Stomach (tissue), 9 donors: ENCODE data around the gene MYOT. TPM values are rescaled to one million over a fixed set of nuclear protein-coding genes. Genes with fewer than 3 reads are reported as not detected.
"Not testable (repeated sequence)": the region's sequence is repeated elsewhere in the genome, so short reads cannot be mapped to it uniquely, and the experiment has no call there.

Experiments
- DNase-seq, 2 donors: peaks; one replicate each; pipeline versions ENCODE4 v3.0.0 to v3.0.0-alpha.2; 2013 to 2019
- H3K27ac ChIP-seq, 5 donors: fragments of 200-600 bp in 4 of 5; sonication (generic) in 4 of 5; one replicate each; pipeline ENCODE4 v1.5.1; 2013 to 2019; ENCODE audit warnings: mild to moderate bottlenecking in 1 of 5, moderate library complexity in 1 of 5
- H3K27me3 ChIP-seq, 3 donors: fragments of 200-600 bp; sonication (generic); one replicate each; pipeline ENCODE4 v1.5.1; 2017 to 2019; ENCODE audit warnings: mixed run types in 1 of 3
- H3K36me3 ChIP-seq, 4 donors: fragments of 200-600 bp; sonication (generic); 1 replicate in 3 of 4; 2 replicates in 1 of 4; pipeline ENCODE4 v1.5.1; 2016 to 2019
- H3K4me1 ChIP-seq, 4 donors: fragments of 200-600 bp; sonication (generic); one replicate each; pipeline ENCODE4 v1.5.1; 2016 to 2019
- H3K4me3 ChIP-seq, 4 donors: fragments of 200-600 bp; sonication (generic) in 3 of 4; one replicate each; pipeline ENCODE4 v1.5.1; 2016 to 2019; ENCODE audit warnings: mild to moderate bottlenecking in 1 of 4
- H3K9me3 ChIP-seq, 4 donors: fragments of 200-600 bp; sonication (generic); one replicate each; pipeline ENCODE4 v1.5.1; 2016 to 2019
- CTCF ChIP-seq, 7 experiments: fragments of 450-650 bp in 4 of 7; fragments of 200-600 bp in 3 of 7; sonication (generic) in 3 of 7; IDR thresholded peaks; one replicate each; pipeline ENCODE4 v1.5.1; 2016 to 2019; ENCODE audit warnings: antibody characterized with exemption in 7 of 7, control low read depth in 2 of 7, mild to moderate bottlenecking in 1 of 7
- EP300 ChIP-seq: sonication (generic); formaldehyde crosslinking; IDR thresholded peaks from one replicate; pipeline ENCODE4 v1.6.1; 2017; ENCODE audit warnings: antibody characterized with exemption
- POLR2A ChIP-seq, 4 donors: fragments of 450-650 bp; IDR thresholded peaks; one replicate each; pipeline ENCODE4 v1.6.1; 2016; ENCODE audit warnings: antibody characterized with exemption in 4 of 4, control low read depth in 2 of 4, mild to moderate bottlenecking in 1 of 4, moderate library complexity in 1 of 4
- POLR2AphosphoS5 ChIP-seq, 3 donors: sonication (generic); formaldehyde crosslinking; IDR thresholded peaks; one replicate each; pipeline ENCODE4 v1.6.1; 2016; ENCODE audit warnings: antibody characterized with exemption in 3 of 3
- WGBS, 5 donors: extraction: QIAGEN DNeasy Blood & Tissue Kit in 3 of 5; methylation state at CpG; one replicate each; pipeline versions ENCODE4 v1.1.5 to v1.1.7; 2013 to 2018; 5-methylcytosine and 5-hydroxymethylcytosine counted together
- intact Hi-C: fragments of 100-400 bp; cut with DNase I; formaldehyde crosslinking; loops from one replicate; pipeline ENCODE4 v1.15.1; 2023; ENCODE audit warnings: low total_unique reads
- polyA plus RNA-seq, 3 donors: library from polyadenylated mRNA; stranded (reverse); fragments of 200-250 nt; gene quantifications; one replicate each; pipeline ENCODE4 v1.2.3, GENCODE V29; 2013
- total RNA-seq, 5 donors: library from RNA; depleted of rRNA; stranded (reverse); fragments of >200 nt; gene quantifications; one replicate each; pipeline versions ENCODE4 v1.1.0 to v1.2.3, GENCODE V29; 2014 to 2016
- donor health status: healthy with polysubstance abuse.
- donor health status: Bipolar disorder and iron deficiency.
- donor health status: healthy.

The MYOT gene
- total and polyA plus RNA-seq, 8 donors: 2.1 to 14.8 (median 5.6) TPM; not detected in 2

- H3K9me3 ChIP-seq: no peaks in the 10 kb centered on the region
- H3K36me3 ChIP-seq: no peaks in the 10 kb centered on the region
- intact Hi-C loops: no loop called here
- no peak overlapping the region for H3K27ac ChIP-seq
- 63 to 91% (median 82%) methylated on average over 4 of the region's 4 CpGs for WGBS, 5 donors
- TF ChIP-seq POLR2A (IDR thresholded peaks at IDR 0.05) (no peak), EP300 (no peak), POLR2AphosphoS5 (IDR thresholded peaks at IDR 0.05) (no peak), CTCF (IDR thresholded peaks at IDR 0.05) (no peak)
- H3K27me3 ChIP-seq: no peaks in the 10 kb centered on the region
- peaks cover 0 to 4% (median 0%) of the 10 kb centered on the region in 4 donors for H3K4me1 ChIP-seq
- DNase-seq: no peak
- no peak overlapping the region for H3K4me3 ChIP-seq
Observed at GRCh38 chr5:137843676-137844299, 23.9 kb upstream of the MYOT start.

- Histone ChIP-seq H3K9me3 (no peaks in the 10 kb centered on the region), H3K4me1 (no peaks in the 10 kb centered on the region), H3K36me3 (no peaks in the 10 kb centered on the region), H3K27me3 (no peaks in the 10 kb centered on the region), H3K27ac (no peak overlapping the region), H3K4me3 (no peak overlapping the region)
- TF ChIP-seq POLR2AphosphoS5 (IDR thresholded peaks at IDR 0.05): no peak
- TF ChIP-seq EP300: no peak
- TF ChIP-seq CTCF (IDR thresholded peaks at IDR 0.05): no peak
- no peak for TF ChIP-seq POLR2A (IDR thresholded peaks at IDR 0.05)
- no peak for DNase-seq
- intact Hi-C loops: no loop called here
Observed at GRCh38 chr5:137845472-137845871, 22.2 kb upstream of the MYOT start.

- intact Hi-C loops: no loop called here
Observed at GRCh38 chr5:137847687-137848086, 20.0 kb upstream of the MYOT start.

DNA sequence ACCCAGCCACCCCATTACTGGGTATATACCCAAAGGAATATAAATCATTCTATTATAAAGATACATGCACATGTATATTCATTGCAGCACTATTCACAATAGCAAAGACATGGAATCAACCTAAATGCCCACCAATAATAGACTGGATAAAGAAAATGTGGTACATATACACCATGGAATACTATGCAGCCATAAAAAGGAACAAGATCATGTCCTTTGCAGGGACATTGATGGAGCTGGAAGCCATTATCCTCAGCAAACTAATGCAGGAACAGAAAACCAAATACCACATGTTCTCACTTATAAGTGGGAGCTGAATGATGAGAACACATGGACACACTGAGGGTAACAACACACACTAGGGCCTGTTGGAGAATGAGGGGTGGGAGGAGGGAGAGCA lies 14.5 kb upstream of the MYOT start:
- H3K9me3 ChIP-seq, H3K4me1 ChIP-seq, DNase-seq, H3K27ac ChIP-seq, H3K36me3 ChIP-seq, H3K27me3 ChIP-seq, intact Hi-C loops, H3K4me3 ChIP-seq: not testable (repeated sequence)

More at GRCh38 chr5:137847687-137848086, 20.0 kb upstream of the MYOT start:
- Histone ChIP-seq H3K27me3 (no peaks in the 10 kb centered on the region), H3K4me3 (no peak overlapping the region), H3K4me1 (no peaks in the 10 kb centered on the region), H3K9me3 (no peaks in the 10 kb centered on the region), H3K36me3 (no peaks in the 10 kb centered on the region), H3K27ac (no peak overlapping the region)
- DNase-seq: no peak
- TF ChIP-seq POLR2A (IDR thresholded peaks at IDR 0.05) (no peak), POLR2AphosphoS5 (IDR thresholded peaks at IDR 0.05) (no peak), CTCF (IDR thresholded peaks at IDR 0.05) (no peak), EP300 (no peak)
- WGBS, 5 donors: 88 to 95% (median 94%) methylated on average over 6 of the region's 6 CpGs

GRCh38 chr5:137856201-137856600 lies 11.5 kb upstream of the MYOT start:
- TF ChIP-seq POLR2AphosphoS5 (IDR thresholded peaks at IDR 0.05) (no peak), EP300 (no peak), POLR2A (IDR thresholded peaks at IDR 0.05) (no peak), CTCF (IDR thresholded peaks at IDR 0.05) (no peak)
- H3K27ac ChIP-seq: no peak overlapping the region
- H3K4me3 ChIP-seq: no peak overlapping the region
- no peaks in the 10 kb centered on the region for H3K9me3 ChIP-seq
- peaks cover 0 to 19% (median 10%) of the 10 kb centered on the region in 4 donors for H3K4me1 ChIP-seq
- DNase-seq: no peak
- H3K36me3 ChIP-seq: no peaks in the 10 kb centered on the region
- H3K27me3 ChIP-seq: no peaks in the 10 kb centered on the region
- WGBS, 5 donors: 64 to 72% (median 68%) methylated on average over 3 of the region's 3 CpGs
- intact Hi-C loops: no loop called here
